ENCODE results near the gene CPNE5. TPM values are rescaled to one million over a fixed set of nuclear protein-coding genes. Genes with fewer than 3 reads are reported as not detected.

CPNE5 gene
- total and polyA plus RNA-seq, 2 of the 4 experiments (the other 2 are of a cell fraction) = 0.07 TPM; not detected in 1

DNA sequence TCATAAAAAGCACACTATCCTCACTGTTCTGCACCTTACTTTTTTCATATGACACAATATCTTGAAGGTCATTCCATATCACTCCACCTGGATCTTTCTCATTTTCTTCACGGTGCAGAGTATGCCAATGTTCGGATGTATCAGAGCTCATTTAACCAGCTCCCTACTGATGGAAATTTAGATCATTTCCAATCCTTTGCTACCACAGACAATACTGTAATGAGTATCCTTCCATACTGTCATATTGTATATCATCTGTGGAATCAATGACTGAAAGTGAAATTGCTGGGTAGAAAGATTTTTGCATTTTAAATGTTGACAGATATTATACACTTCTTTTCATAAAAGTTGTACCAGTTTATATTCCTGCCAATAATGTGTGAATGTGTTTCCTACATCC is 143.8 kb downstream of the CPNE5 start:
- Histone ChIP-seq H2BK15ac (ENCODE audit: low read depth, low read length) (no peak overlapping the region), H3K27ac (ENCODE audit: insufficient read depth, low read length) (no peak overlapping the region), H3K4me1 (ENCODE audit: control insufficient read depth, insufficient read depth, low read length) (no peaks in the 10 kb centered on the region), H3K18ac (ENCODE audit: low read depth, low read length) (no peak overlapping the region), H3K9ac (ENCODE audit: low read depth, low read length) (no peak overlapping the region), H3K36me3 (ENCODE audit: control insufficient read depth, insufficient read depth, low read length) (no peaks in the 10 kb centered on the region), H2AK5ac (ENCODE audit: low read depth, low read length) (no peak overlapping the region), H4K5ac (ENCODE audit: low read depth, low read length) (no peak overlapping the region), H2BK20ac (ENCODE audit: low read depth, low read length) (no peak overlapping the region), H2AFZ (replicated peaks; ENCODE audit: low read length, poor library complexity) (no peak overlapping the region), H4K8ac (ENCODE audit: low read depth in 2 of 2, low read length in 2 of 2) (no peak overlapping the region), H3K23ac (ENCODE audit: low read depth, low read length) (no peak overlapping the region), H3K4ac (ENCODE audit: low read depth, low read length) (no peak overlapping the region), H3K79me1 (ENCODE audit: low read depth in 1 of 2, low read length in 2 of 2) (no peaks in the 10 kb centered on the region), H4K91ac (ENCODE audit: insufficient read depth, low read depth, low read length) (no peak overlapping the region), H3K4me2 (ENCODE audit: low read depth, low read length) (no peak overlapping the region), H3K27me3 (ENCODE audit: control insufficient read depth, insufficient read depth, low read length) (peaks cover 14% of the 10 kb centered on the region), H2BK5ac (ENCODE audit: low read depth, low read length, poor library complexity, severe bottlenecking) (no peak overlapping the region), H4K20me1 (ENCODE audit: insufficient read depth, low read length) (no peaks in the 10 kb centered on the region; the same call in 1 of the 2 replicates), H2AK9ac (replicated peaks; ENCODE audit: low read depth, low read length, poor library complexity) (no peak overlapping the region), H2BK120ac (ENCODE audit: low read depth, low read length) (no peak overlapping the region), H3K4me3 (ENCODE audit: insufficient read depth, low read depth, low read length) (no peak overlapping the region), H3K9me1 (ENCODE audit: insufficient read depth, low read length) (no peaks in the 10 kb centered on the region), H3K56ac (ENCODE audit: extremely low read depth, insufficient read depth, low read length) (no peak overlapping the region), H3K9me3 (ENCODE audit: control insufficient read depth, insufficient read depth, low read length) (peaks cover 3% of the 10 kb centered on the region), H3K14ac (replicated peaks; ENCODE audit: low read depth, low read length) (no peak overlapping the region)
- POLR2A ChIA-PET (ENCODE audit: unreplicated experiment) = no interaction called here
- TF ChIP-seq, protein P1, sequence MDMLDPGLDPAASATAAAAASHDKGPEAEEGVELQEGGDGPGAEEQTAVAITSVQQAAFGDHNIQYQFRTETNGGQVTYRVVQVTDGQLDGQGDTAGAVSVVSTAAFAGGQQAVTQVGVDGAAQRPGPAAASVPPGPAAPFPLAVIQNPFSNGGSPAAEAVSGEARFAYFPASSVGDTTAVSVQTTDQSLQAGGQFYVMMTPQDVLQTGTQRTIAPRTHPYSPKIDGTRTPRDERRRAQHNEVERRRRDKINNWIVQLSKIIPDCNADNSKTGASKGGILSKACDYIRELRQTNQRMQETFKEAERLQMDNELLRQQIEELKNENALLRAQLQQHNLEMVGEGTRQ (IDR thresholded peaks at IDR 0.05; ENCODE audit: low read depth, low read length) = no peak
- TF ChIP-seq SMC3 (IDR thresholded peaks at IDR 0.05; ENCODE audit: low read depth, low read length) (no peak), FOS (IDR thresholded peaks at IDR 0.05; ENCODE audit: low read depth, low read length) (no peak), POLR2A (IDR thresholded peaks at IDR 0.05; ENCODE audit: low read depth, low read length) (no peak), BHLHE40 (IDR thresholded peaks at IDR 0.05; ENCODE audit: low read depth, low read length) (no peak), NFE2L2 (IDR thresholded peaks at IDR 0.05; ENCODE audit: low read depth, low read length) (no peak), RFX5 (IDR thresholded peaks at IDR 0.05; ENCODE audit: low read depth, low read length) (no peak)
- TF ChIP-seq, protein P2, sequence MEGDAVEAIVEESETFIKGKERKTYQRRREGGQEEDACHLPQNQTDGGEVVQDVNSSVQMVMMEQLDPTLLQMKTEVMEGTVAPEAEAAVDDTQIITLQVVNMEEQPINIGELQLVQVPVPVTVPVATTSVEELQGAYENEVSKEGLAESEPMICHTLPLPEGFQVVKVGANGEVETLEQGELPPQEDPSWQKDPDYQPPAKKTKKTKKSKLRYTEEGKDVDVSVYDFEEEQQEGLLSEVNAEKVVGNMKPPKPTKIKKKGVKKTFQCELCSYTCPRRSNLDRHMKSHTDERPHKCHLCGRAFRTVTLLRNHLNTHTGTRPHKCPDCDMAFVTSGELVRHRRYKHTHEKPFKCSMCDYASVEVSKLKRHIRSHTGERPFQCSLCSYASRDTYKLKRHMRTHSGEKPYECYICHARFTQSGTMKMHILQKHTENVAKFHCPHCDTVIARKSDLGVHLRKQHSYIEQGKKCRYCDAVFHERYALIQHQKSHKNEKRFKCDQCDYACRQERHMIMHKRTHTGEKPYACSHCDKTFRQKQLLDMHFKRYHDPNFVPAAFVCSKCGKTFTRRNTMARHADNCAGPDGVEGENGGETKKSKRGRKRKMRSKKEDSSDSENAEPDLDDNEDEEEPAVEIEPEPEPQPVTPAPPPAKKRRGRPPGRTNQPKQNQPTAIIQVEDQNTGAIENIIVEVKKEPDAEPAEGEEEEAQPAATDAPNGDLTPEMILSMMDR (conservative IDR thresholded peaks at IDR 0.05; ENCODE audit: low read depth, low read length) = no peak
- ATAC-seq (ENCODE audit: low read depth) = no peak
- intact Hi-C loops (cut with micrococcal nuclease) (no loop called here), in situ Hi-C loops (cut with MboI; ENCODE audit: low sequenced_read_pairs) (no loop called here), dilution Hi-C loops (cut with HindIII; ENCODE audit: low sequenced_read_pairs, unreplicated experiment) (no loop called here)
- WGBS, 2 experiments (ENCODE audit: extremely low coverage in 2 of 2, insufficient read length in 1 of 2) = no CpG with 5 or more reads among the region's 2 CpGs
- CTCF ChIA-PET = interaction anchor here (0.6 kb wide), 1 partner anchor 80 kb away, joined by 4 read pairs; no protein-coding TSS in a partner anchor
- no TSS peak for BruUV-seq (replicated peaks)
- DNase-seq = no peak
